B cell (primary cell): Measurements from ENCODE around the gene ZBP1. TPM values are rescaled to one million over a fixed set of nuclear protein-coding genes. Genes with fewer than 3 reads are reported as not detected.

Experiments
- ATAC-seq: fragments of 200-7000 bp; cut with Tn5 transposase; one replicate; pipeline ENCODE4 v1.10.0; 2021; ENCODE audit warnings: low read depth, mild to moderate bottlenecking, moderate number of reproducible peaks, moderate library complexity
- CTCF ChIA-PET: fragments of 350-600 bp; sonication (Branson Sonifier 250); formaldehyde crosslinking; loops from one replicate; lab custom pipeline; 2021; ENCODE audit warnings: antibody characterized with exemption, inconsistent platforms; lab: Charles Lee
- POLR2A ChIA-PET: fragments of 350-600 bp; sonication (Branson Sonifier 250); formaldehyde crosslinking; loops from one replicate; lab custom pipeline; 2021; ENCODE audit warnings: antibody characterized with exemption; lab: Charles Lee
- DNase-seq: peaks from one replicate; pipeline ENCODE4 v3.0.0; 2013
- H2AFZ ChIP-seq: 2 replicates; pipeline ENCODE4 v1.6.1; 2012; ENCODE audit warnings: mild to moderate bottlenecking, low read depth, low read length; ENCODE audit not compliant: insufficient read depth, poor library complexity, severe bottlenecking
- H3K27ac ChIP-seq, 2 donors: 1 replicate in 1 of 2; 2 replicates in 1 of 2; pipeline ENCODE4 v1.5.1; 2012 to 2013; ENCODE audit warnings: low read length in 2 of 2, mild to moderate bottlenecking in 2 of 2, moderate library complexity in 1 of 2
- H3K27me3 ChIP-seq, 4 experiments: fragments of 200-600 bp in 1 of 4; sonication (generic) in 1 of 4; replicated peaks in 1 of 4; 1 replicate in 2 of 4; 2 replicates in 2 of 4; pipeline versions ENCODE4 v1.6.1 to v1.7.0; 2013 to 2016; ENCODE audit warnings: low read length in 3 of 4, mild to moderate bottlenecking in 2 of 4, mixed read lengths in 1 of 4, moderate library complexity in 1 of 4; ENCODE audit not compliant: insufficient read depth in 4 of 4, control insufficient read depth in 3 of 4; ENCODE audit errors: control extremely low read depth in 1 of 4
- H3K36me3 ChIP-seq, 2 experiments: replicated peaks in 1 of 2; 1 replicate in 1 of 2; 2 replicates in 1 of 2; pipeline versions ENCODE4 v1.6.1 to v1.7.1; 2013; ENCODE audit warnings: low read length in 1 of 2; ENCODE audit not compliant: insufficient read depth in 2 of 2, control insufficient read depth in 1 of 2; ENCODE audit errors: control extremely low read depth in 1 of 2, extremely low read depth in 1 of 2
- H3K4me1 ChIP-seq, 2 donors: fragments of 200-600 bp in 1 of 2; sonication (generic) in 1 of 2; 1 replicate in 1 of 2; 2 replicates in 1 of 2; pipeline versions ENCODE4 v1.5.1 to v1.6.1; 2013 to 2017; ENCODE audit warnings: low read length in 2 of 2; ENCODE audit not compliant: control insufficient read depth in 2 of 2, insufficient read depth in 2 of 2
- H3K4me2 ChIP-seq: replicated peaks from 2 replicates; pipeline ENCODE3; 2012; ENCODE audit warnings: mild to moderate bottlenecking, low read depth, low read length; ENCODE audit not compliant: poor library complexity, severe bottlenecking
- H3K4me3 ChIP-seq, 5 experiments: fragments of 200-600 bp in 1 of 5; sonication (generic) in 1 of 5; 1 replicate in 3 of 5; 2 replicates in 2 of 5; pipeline versions ENCODE4 v1.5.1 to v1.7.0; 2011 to 2016; ENCODE audit warnings: low read length in 4 of 5, mild to moderate bottlenecking in 4 of 5, low read depth in 2 of 5, control low read depth in 1 of 5, moderate library complexity in 1 of 5; ENCODE audit not compliant: insufficient read depth in 1 of 5; ENCODE audit errors: control extremely low read depth in 1 of 5, extremely low read depth in 1 of 5
- H3K79me2 ChIP-seq: fragments of 200-600 bp; sonication (generic); one replicate; pipeline ENCODE4 v1.6.0; 2016; ENCODE audit warnings: low read length; ENCODE audit not compliant: control insufficient read depth, insufficient read depth
- H3K9ac ChIP-seq: fragments of 200-600 bp; sonication (generic); 2 replicates; pipeline ENCODE4 v1.6.1; 2017; ENCODE audit warnings: mild to moderate bottlenecking, low read length, moderate library complexity
- H3K9me3 ChIP-seq, 3 donors: one replicate each; pipeline versions ENCODE4 v1.6.1 to v1.7.1; 2013; ENCODE audit warnings: low read length in 2 of 3; ENCODE audit not compliant: control insufficient read depth in 2 of 3, insufficient read depth in 1 of 3; ENCODE audit errors: control extremely low read depth in 1 of 3
- H4K20me1 ChIP-seq: 2 replicates; pipeline ENCODE4 v1.6.0; 2012; ENCODE audit warnings: mild to moderate bottlenecking, low read length; ENCODE audit not compliant: insufficient read depth, control insufficient read depth, poor library complexity, severe bottlenecking
- H3K27ac Mint-ChIP-seq: one replicate; pipeline ENCODE4 v1.8.0; 2021; ENCODE audit warnings: mixed read lengths
- H3K27me3 Mint-ChIP-seq: one replicate; pipeline ENCODE4 v1.8.0; 2021; ENCODE audit warnings: mixed read lengths
- H3K4me1 Mint-ChIP-seq: one replicate; pipeline ENCODE4 v1.8.0; 2021; ENCODE audit warnings: mixed read lengths
- H3K4me3 Mint-ChIP-seq: one replicate; pipeline ENCODE4 v1.8.0; 2021; ENCODE audit warnings: mixed read lengths
- H3K9me3 Mint-ChIP-seq: one replicate; pipeline ENCODE4 v1.8.0; 2022; ENCODE audit warnings: mixed read lengths; ENCODE audit not compliant: insufficient read depth
- EZH2 ChIP-seq: IDR thresholded peaks from 2 replicates; pipeline ENCODE4 v1.6.1; 2012; ENCODE audit warnings: borderline replicate concordance, low read depth, mild to moderate bottlenecking, moderate library complexity, low read length; ENCODE audit not compliant: insufficient read depth, poor library complexity, severe bottlenecking
- WGBS: methylation state at CpG from one replicate; pipeline ENCODE4 v1.1.5; 2013; ENCODE audit warnings: missing lambda C conversion rate; ENCODE audit not compliant: insufficient coverage; 5-methylcytosine and 5-hydroxymethylcytosine counted together
- intact Hi-C: fragments of 100-400 bp; cut with micrococcal nuclease; formaldehyde crosslinking; loops from one replicate; pipeline ENCODE4 v1.10.0; 2022
- polyA plus RNA-seq: library from polyadenylated mRNA; depleted of rRNA; stranded (reverse); fragments of >200 nt; gene quantifications from 2 replicates; pipeline ENCODE4 v1.2.3, GENCODE V29; 2012
- total RNA-seq, 2 donors: library from RNA; stranded (reverse); fragments of 120-200 nt in 1 of 2; gene quantifications; 1 replicate in 1 of 2; 2 replicates in 1 of 2; pipeline versions ENCODE4 v1.2.3 to v1.2.4, GENCODE V29; 2013 to 2022
- TF ChIP-seq, protein P1 (sequence below): fragments of 200-600 bp; IDR thresholded peaks from one replicate; pipeline ENCODE4 v1.8.0; 2022; ENCODE audit warnings: antibody characterized with exemption, mild to moderate bottlenecking

Gene ZBP1
- total and polyA plus RNA-seq, 2 donors (not counting 1 experiment from before 2014, with no cell fraction given) = 29.9 to 69.2 TPM

DNA sequence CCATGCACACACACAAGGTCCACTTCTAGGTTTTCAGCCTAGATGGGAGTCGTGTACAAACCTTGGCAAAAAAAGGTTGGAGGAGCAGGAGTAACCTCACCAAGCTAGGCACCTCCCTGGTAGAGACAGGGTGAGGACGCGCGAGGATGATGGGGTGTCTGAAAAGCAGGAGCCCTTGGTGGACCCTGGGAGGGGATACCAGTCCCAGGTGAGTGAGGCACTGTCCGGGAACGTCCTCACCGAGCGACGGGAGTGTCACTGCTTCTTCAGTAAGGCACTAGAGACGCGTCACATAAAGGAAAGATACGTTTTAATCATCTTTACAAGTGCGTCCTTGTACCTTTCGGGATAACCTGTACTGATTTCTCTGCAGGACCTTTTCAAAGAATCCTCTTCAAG, 29.4 kb upstream of the ZBP1 start:
- no peaks in the 10 kb centered on the region for H3K27me3 Mint-ChIP-seq
- peaks cover 0 to 43% of the 10 kb centered on the region in 2 experiments for H3K36me3 ChIP-seq
- CTCF ChIA-PET = interaction anchor here (1.1 to 1.3 kb wide), 2 partner anchors 52 to 53 kb away, joined by 3 read pairs; no protein-coding TSS in a partner anchor
- no peak overlapping the region for H3K4me2 ChIP-seq
- peaks cover 3 to 4% of the 10 kb centered on the region in 2 donors for H3K4me1 ChIP-seq
- 96% methylated on average over 14 of the region's 14 CpGs for WGBS
- intact Hi-C loops = loop anchor here (10.0 kb wide), 1 partner anchor 195 kb away; no protein-coding TSS in a partner anchor
- no peak overlapping the region for H3K27ac ChIP-seq
- POLR2A ChIA-PET = no interaction called here
- H3K9me3 ChIP-seq = peaks cover 0 to 10% (median 6%) of the 10 kb centered on the region in 3 donors
- no peak overlapping the region for H2AFZ ChIP-seq
- H3K4me3 Mint-ChIP-seq = no peak overlapping the region
- peaks cover 29% of the 10 kb centered on the region for H4K20me1 ChIP-seq
- H3K4me3 ChIP-seq = no peak overlapping the region
- peaks cover 5% of the 10 kb centered on the region for H3K4me1 Mint-ChIP-seq
- no peaks in the 10 kb centered on the region for H3K27me3 ChIP-seq
- no peak overlapping the region for H3K9ac ChIP-seq
- ATAC-seq (no peak), DNase-seq (no peak)
- no peak overlapping the region for H3K27ac Mint-ChIP-seq
- H3K9me3 Mint-ChIP-seq = peaks cover 2% of the 10 kb centered on the region
- peaks cover 4% of the 10 kb centered on the region for H3K79me2 ChIP-seq
- no peak for TF ChIP-seq EZH2
- TF ChIP-seq, protein P1, sequence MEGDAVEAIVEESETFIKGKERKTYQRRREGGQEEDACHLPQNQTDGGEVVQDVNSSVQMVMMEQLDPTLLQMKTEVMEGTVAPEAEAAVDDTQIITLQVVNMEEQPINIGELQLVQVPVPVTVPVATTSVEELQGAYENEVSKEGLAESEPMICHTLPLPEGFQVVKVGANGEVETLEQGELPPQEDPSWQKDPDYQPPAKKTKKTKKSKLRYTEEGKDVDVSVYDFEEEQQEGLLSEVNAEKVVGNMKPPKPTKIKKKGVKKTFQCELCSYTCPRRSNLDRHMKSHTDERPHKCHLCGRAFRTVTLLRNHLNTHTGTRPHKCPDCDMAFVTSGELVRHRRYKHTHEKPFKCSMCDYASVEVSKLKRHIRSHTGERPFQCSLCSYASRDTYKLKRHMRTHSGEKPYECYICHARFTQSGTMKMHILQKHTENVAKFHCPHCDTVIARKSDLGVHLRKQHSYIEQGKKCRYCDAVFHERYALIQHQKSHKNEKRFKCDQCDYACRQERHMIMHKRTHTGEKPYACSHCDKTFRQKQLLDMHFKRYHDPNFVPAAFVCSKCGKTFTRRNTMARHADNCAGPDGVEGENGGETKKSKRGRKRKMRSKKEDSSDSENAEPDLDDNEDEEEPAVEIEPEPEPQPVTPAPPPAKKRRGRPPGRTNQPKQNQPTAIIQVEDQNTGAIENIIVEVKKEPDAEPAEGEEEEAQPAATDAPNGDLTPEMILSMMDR = no peak

DNA sequence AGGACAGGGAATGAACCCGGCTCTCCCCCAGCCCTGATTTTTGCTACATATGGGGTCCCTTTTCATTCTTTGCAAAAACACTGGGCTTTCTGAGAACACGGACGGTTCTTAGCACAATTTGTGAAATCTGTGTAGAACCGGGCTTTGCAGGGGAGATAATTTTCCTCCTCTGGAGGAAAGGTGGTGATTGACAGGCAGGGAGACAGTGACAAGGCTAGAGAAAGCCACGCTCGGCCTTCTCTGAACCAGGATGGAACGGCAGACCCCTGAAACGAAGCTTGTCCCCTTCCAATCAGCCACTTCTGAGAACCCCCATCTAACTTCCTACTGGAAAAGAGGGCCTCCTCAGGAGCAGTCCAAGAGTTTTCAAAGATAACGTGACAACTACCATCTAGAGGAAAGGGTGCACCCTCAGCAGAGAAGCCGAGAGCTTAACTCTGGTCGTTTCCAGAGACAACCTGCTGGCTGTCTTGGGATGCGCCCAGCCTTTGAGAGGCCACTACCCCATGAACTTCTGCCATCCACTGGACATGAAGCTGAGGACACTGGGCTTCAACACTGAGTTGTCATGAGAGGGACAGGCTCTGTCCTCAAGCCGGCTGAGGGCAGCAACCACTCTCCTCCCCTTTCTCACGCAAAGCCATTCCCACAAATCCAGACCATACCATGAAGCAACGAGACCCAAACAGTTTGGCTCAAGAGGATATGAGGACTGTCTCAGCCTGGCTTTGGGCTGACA, 28.8 kb upstream of the ZBP1 start:
- H3K4me1 ChIP-seq = no peaks in the 10 kb centered on the region
- intact Hi-C loops = no loop called here

More for the DNA sequence above, 28.8 kb upstream of the ZBP1 start:
- no peak overlapping the region for H3K4me3 Mint-ChIP-seq
- H4K20me1 ChIP-seq = peaks cover 23% of the 10 kb centered on the region
- no peak overlapping the region for H3K4me2 ChIP-seq
- CTCF ChIA-PET = interaction anchor here (0.9 to 1.5 kb wide), 6 partner anchors 22 to 561 kb away, joined by 3 to 5 read pairs (median 4); partner anchors contain the start of gene ZBP1
- H3K9me3 Mint-ChIP-seq = peaks cover 4% of the 10 kb centered on the region
- no peak overlapping the region for H3K27ac ChIP-seq
- 93% methylated on average over 15 of the region's 15 CpGs for WGBS
- POLR2A ChIA-PET = interaction anchor here (1.1 kb wide), 1 partner anchor 29 kb away, joined by 4 read pairs; the partner anchor contains the start of gene ZBP1
- no peak overlapping the region for H3K9ac ChIP-seq
- no peak overlapping the region for H3K27ac Mint-ChIP-seq
- DNase-seq (peak; percentile 11), ATAC-seq (no peak)
- H3K36me3 ChIP-seq = peaks cover 0 to 43% of the 10 kb centered on the region in 2 experiments
- H3K4me3 ChIP-seq = no peak overlapping the region
- no peaks in the 10 kb centered on the region for H3K27me3 ChIP-seq
- no peak overlapping the region for H2AFZ ChIP-seq
- no peak for TF ChIP-seq EZH2
- TF ChIP-seq, protein P1 = no peak
- peaks cover 0 to 10% (median 6%) of the 10 kb centered on the region in 3 donors for H3K9me3 ChIP-seq
- H3K79me2 ChIP-seq = peaks cover 3% of the 10 kb centered on the region
- H3K4me1 Mint-ChIP-seq = no peaks in the 10 kb centered on the region
- H3K27me3 Mint-ChIP-seq = no peaks in the 10 kb centered on the region
